T-helper 1 cell treated with Interleukin-12 subunit alpha and Interleukin-12 subunit beta and Interleukin-4 antibody, amounts not matched to agents 30 μg/mL and 1 μg/mL, for 36 hours (primary cell): ENCODE measurements around the gene OR10Z1.

Experiments
- H3K27ac Mint-ChIP-seq: one replicate; pipeline ENCODE4 v1.8.0; 2021; ENCODE audit warnings: mild to moderate bottlenecking, mixed read lengths
- H3K27me3 Mint-ChIP-seq: one replicate; pipeline ENCODE4 v1.8.0; 2021; ENCODE audit warnings: low read depth, mixed read lengths
- H3K36me3 Mint-ChIP-seq: one replicate; pipeline ENCODE4 v1.8.0; 2021; ENCODE audit warnings: low read depth, mixed read lengths
- H3K4me1 Mint-ChIP-seq: one replicate; pipeline ENCODE4 v1.8.0; 2021; ENCODE audit warnings: low read depth, mixed read lengths
- H3K4me3 Mint-ChIP-seq: one replicate; pipeline ENCODE4 v1.8.0; 2021; ENCODE audit warnings: mild to moderate bottlenecking, moderate library complexity, mixed read lengths
- H3K9me3 Mint-ChIP-seq: one replicate; pipeline ENCODE4 v1.8.0; 2021; ENCODE audit warnings: mixed read lengths

The OR10Z1 gene

GRCh38 chr1:158644449-158644848, 39.4 kb downstream of the OR10Z1 start:
- no peak overlapping the region for H3K4me3 Mint-ChIP-seq
- no peak overlapping the region for H3K27ac Mint-ChIP-seq
- H3K9me3 Mint-ChIP-seq, result no peaks in the 10 kb centered on the region
- no peaks in the 10 kb centered on the region for H3K27me3 Mint-ChIP-seq
- H3K36me3 Mint-ChIP-seq, result no peaks in the 10 kb centered on the region
- peaks cover 16% of the 10 kb centered on the region for H3K4me1 Mint-ChIP-seq

- Mint-ChIP-seq H3K36me3 (no peaks in the 10 kb centered on the region), H3K27ac (peak overlapping the region; percentile 62), H3K4me1 (peaks cover 16% of the 10 kb centered on the region), H3K27me3 (peaks cover 1% of the 10 kb centered on the region), H3K9me3 (no peaks in the 10 kb centered on the region), H3K4me3 (peak overlapping the region; percentile 45)
These were observed 41.4 kb downstream of the OR10Z1 start for GRCh38 chr1:158646465-158646864.

DNA sequence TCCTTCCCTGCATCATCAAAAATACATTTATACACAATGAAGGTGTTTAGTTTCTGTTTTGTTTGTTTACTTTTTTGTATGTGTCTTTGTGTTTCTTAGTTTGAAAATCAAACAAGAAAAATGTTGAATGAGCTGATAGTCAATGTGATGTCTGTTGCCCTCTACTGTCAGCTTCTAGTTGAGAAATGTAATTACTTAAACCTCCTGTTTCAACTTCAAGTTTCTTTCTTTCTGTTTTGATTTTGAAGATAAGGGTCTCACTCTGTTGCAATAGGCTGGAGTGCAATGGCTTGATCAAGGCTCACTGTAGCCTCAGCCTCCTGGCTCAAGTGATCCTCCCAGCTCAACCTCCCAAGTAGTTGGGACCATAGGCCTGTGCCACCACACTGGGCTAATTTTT, 44.0 kb downstream of the OR10Z1 start:
- Mint-ChIP-seq H3K27me3 (peaks cover 7% of the 10 kb centered on the region), H3K4me1 (peaks cover 23% of the 10 kb centered on the region), H3K36me3 (no peaks in the 10 kb centered on the region), H3K9me3 (no peaks in the 10 kb centered on the region), H3K27ac (no peak overlapping the region), H3K4me3 (no peak overlapping the region)

- no peak overlapping the region for H3K4me3 Mint-ChIP-seq
- no peaks in the 10 kb centered on the region for H3K9me3 Mint-ChIP-seq
- H3K36me3 Mint-ChIP-seq, result no peaks in the 10 kb centered on the region
- peaks cover 19% of the 10 kb centered on the region for H3K27me3 Mint-ChIP-seq
- peaks cover 13% of the 10 kb centered on the region for H3K4me1 Mint-ChIP-seq
- H3K27ac Mint-ChIP-seq, result no peak overlapping the region
These were observed 47.8 kb downstream of the OR10Z1 start for GRCh38 chr1:158652721-158653334.

GRCh38 chr1:158654086-158654485, 49.0 kb downstream of the OR10Z1 start:
- Mint-ChIP-seq H3K27ac (no peak overlapping the region), H3K4me3 (no peak overlapping the region), H3K9me3 (no peaks in the 10 kb centered on the region), H3K36me3 (no peaks in the 10 kb centered on the region), H3K4me1 (peaks cover 11% of the 10 kb centered on the region), H3K27me3 (peaks cover 27% of the 10 kb centered on the region)

DNA sequence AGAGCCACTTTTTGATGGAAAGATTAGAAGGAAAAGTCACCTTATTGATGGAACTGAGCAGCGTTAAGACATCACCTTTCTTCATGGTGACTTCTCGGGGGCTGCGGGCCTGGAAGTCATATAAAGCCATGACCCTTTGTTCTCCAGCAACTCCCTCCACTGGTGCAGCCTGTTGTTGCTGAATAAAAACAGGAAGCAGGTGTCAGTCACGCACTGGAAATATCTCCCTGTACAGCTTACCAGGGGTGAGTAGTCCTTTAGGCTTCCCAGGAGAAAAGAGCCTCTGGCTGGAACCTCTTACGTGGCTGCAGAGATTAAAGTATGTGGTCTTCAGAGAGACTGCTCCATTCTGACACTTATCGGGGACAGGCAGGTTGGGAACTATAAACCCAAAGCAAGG, 49.5 kb downstream of the OR10Z1 start:
- Mint-ChIP-seq H3K9me3 (no peaks in the 10 kb centered on the region), H3K4me1 (peaks cover 11% of the 10 kb centered on the region), H3K36me3 (no peaks in the 10 kb centered on the region), H3K4me3 (no peak overlapping the region), H3K27me3 (peaks cover 27% of the 10 kb centered on the region), H3K27ac (no peak overlapping the region)
